ENCODE data around the gene OBSL1. TPM values are rescaled to one million over a fixed set of nuclear protein-coding genes. Genes with fewer than 3 reads are reported as not detected.

OBSL1 gene
- total RNA-seq, 1 donor, result 39.2 TPM

DNA sequence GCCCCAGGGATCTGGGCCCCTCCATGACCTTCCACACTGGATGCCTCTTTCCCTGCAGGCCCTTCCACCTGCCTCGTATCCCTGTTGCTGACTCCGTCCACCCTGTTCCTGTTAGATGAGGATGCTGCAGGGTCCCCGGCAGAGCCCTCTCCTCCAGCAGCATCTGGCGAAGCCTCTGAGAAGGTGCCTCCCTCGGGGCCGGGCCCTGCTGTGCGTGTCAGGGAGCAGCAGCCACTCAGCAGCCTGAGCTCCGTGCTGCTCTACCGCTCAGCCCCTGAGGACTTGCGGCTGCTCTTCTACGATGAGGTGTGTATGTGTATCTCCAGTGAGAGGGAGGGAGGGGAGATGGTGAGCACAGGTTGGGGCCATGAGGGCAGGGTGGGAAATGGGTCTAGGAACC, 43.7 kb upstream of the OBSL1 start:
- DNase-seq (ENCODE audit: low read depth), result no peak
- H3K4me3 ChIP-seq (ENCODE audit: low read depth, low read length), result no peak overlapping the region
- TF ChIP-seq, protein P1, sequence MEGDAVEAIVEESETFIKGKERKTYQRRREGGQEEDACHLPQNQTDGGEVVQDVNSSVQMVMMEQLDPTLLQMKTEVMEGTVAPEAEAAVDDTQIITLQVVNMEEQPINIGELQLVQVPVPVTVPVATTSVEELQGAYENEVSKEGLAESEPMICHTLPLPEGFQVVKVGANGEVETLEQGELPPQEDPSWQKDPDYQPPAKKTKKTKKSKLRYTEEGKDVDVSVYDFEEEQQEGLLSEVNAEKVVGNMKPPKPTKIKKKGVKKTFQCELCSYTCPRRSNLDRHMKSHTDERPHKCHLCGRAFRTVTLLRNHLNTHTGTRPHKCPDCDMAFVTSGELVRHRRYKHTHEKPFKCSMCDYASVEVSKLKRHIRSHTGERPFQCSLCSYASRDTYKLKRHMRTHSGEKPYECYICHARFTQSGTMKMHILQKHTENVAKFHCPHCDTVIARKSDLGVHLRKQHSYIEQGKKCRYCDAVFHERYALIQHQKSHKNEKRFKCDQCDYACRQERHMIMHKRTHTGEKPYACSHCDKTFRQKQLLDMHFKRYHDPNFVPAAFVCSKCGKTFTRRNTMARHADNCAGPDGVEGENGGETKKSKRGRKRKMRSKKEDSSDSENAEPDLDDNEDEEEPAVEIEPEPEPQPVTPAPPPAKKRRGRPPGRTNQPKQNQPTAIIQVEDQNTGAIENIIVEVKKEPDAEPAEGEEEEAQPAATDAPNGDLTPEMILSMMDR (IDR thresholded peaks at IDR 0.05; ENCODE audit: insufficient read depth, low read length), result no peak

- no peak for DNase-seq (ENCODE audit: low read depth)
- H3K4me3 ChIP-seq (ENCODE audit: low read depth, low read length), result no peak overlapping the region
- TF ChIP-seq, protein P1 (IDR thresholded peaks at IDR 0.05; ENCODE audit: insufficient read depth, low read length), result no peak
Measured at GRCh38 chr2:219614076-219614860, 42.9 kb upstream of the OBSL1 start.

DNA sequence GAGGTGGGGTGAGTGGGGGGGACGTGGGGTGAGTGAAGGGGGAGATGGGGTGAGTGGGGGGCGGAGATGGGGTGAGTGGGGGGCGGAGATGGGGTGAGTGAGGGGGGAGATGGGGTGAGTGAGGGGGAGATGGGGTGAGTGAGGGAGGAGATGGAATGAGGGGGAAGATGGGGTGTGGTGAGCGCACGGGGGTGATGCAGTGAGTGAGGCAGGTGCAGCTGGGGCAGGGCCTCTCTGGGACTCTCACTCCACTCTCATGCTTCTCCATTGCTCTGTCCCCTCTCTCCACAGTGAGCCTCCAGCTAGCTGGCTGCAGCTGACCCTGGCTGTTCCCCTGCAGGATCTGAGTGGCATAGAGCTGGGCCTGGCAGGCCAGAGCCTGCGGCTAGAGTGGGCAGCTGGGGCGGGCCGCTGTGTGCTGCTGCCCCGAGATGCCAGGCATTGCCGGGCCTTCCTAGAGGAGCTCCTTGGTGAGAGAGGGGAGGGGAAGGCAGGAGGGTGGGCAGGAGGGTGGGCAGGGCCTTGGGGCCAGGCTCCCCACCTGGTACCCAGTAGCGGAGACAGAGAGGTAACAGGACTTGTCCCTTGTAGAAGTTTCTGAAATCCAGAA, 42.2 kb upstream of the OBSL1 start:
- no peak for DNase-seq (ENCODE audit: low read depth)
- TF ChIP-seq, protein P1 (IDR thresholded peaks at IDR 0.05; ENCODE audit: insufficient read depth, low read length), result no peak
- H3K4me3 ChIP-seq (ENCODE audit: low read depth, low read length), result no peak overlapping the region

- TF ChIP-seq, protein P1 (IDR thresholded peaks at IDR 0.05; ENCODE audit: insufficient read depth, low read length), result no peak
- no peak for DNase-seq (ENCODE audit: low read depth)
- H3K4me3 ChIP-seq (ENCODE audit: low read depth, low read length), result no peak overlapping the region
Measured at GRCh38 chr2:219612577-219613286, 41.4 kb upstream of the OBSL1 start.

DNA sequence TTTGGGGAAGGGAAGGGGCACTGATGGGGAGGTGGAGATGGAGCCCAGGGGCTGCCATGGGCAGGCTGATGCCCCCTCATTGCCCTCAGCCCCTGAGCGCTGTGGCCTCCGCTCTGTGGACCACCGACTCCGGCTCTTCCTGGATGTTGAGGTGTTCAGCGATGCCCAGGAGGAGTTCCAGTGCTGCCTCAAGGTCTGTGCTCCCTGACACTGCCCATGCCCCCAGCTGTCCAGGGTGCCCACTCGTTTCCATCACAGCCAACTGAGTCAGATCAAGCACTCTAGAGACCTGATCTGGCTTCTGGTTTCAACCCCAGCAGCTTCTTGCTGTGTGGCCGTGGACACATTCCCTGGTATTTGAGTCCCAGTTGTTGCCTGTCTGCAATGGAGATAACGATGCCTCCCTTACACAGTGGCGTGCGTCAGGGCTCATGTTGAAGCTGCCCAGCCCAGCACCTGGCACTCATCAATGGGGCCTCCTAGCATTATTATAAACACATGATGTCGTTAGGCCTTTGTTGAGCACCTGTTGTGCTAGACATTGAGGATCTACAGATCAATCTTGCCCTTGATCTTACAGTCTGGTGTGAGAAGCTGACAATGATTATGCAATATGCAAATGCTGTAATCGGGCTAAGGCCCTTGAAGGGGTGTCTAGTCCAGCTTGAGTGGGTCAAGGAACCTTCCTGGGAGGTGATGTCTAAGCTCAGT, 40.7 kb upstream of the OBSL1 start:
- TF ChIP-seq, protein P1 (IDR thresholded peaks at IDR 0.05; ENCODE audit: insufficient read depth, low read length), result no peak
- no peak overlapping the region for H3K4me3 ChIP-seq (ENCODE audit: low read depth, low read length)
- no peak for DNase-seq (ENCODE audit: low read depth)

DNA sequence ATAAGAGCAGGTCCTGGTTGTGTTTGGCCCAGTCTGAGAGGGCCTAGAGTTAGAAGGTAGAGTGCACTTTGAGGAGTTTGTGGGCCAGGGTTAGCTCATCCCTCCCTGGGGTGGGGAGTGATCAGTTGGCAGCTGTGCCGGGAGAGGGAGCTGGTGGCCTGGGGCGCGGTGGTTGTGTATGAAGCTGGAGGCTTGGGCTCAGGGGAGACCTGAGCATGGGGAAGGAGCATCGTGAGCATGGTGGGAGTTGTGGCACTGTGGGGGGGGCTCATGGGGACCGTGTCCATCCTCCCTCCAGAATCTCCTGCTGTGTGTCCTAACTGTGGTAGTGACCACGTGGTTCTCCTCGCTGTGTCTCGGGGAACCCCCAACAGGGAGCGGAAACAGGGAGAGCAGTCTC, 40.0 kb upstream of the OBSL1 start:
- TF ChIP-seq, protein P1 (IDR thresholded peaks at IDR 0.05; ENCODE audit: insufficient read depth, low read length), result no peak
- H3K4me3 ChIP-seq (ENCODE audit: low read depth, low read length), result no peak overlapping the region
- DNase-seq (ENCODE audit: low read depth), result no peak

Measured in fibroblast of the aortic adventitia (primary cell).